Activated naive CD4-positive, alpha-beta T cell treated with anti-CD3 and anti-CD28 coated beads, Interleukin-2, amount 50 U/mL, for 16 hours (primary cell): Measurements from ENCODE around the gene PRDM16.

ENCODE experiments used
- DNase-seq: peaks from one replicate; pipeline ENCODE4 v3.0.0-alpha.2; 2020

Gene PRDM16

GRCh38 chr1:3314491-3315381, 245.7 kb downstream of the PRDM16 start:
- DNase-seq: no peak

- no peak for DNase-seq
Observed at GRCh38 chr1:3315399-3316339, 246.7 kb downstream of the PRDM16 start.

GRCh38 chr1:3316340-3316943, 247.4 kb downstream of the PRDM16 start:
- no peak for DNase-seq

- no peak for DNase-seq
Observed at GRCh38 chr1:3317456-3317855, 248.5 kb downstream of the PRDM16 start.

GRCh38 chr1:3318329-3318728, 249.3 kb downstream of the PRDM16 start:
- DNase-seq: no peak

GRCh38 chr1:3319874-3320245, 250.9 kb downstream of the PRDM16 start:
- no peak for DNase-seq

- no peak for DNase-seq
Observed at GRCh38 chr1:3320246-3321152, 251.5 kb downstream of the PRDM16 start.

- DNase-seq: no peak
Observed at GRCh38 chr1:3321559-3322449, 252.8 kb downstream of the PRDM16 start.

- DNase-seq: no peak
Observed at GRCh38 chr1:3322450-3323020, 253.5 kb downstream of the PRDM16 start.

- DNase-seq: no peak
Observed at GRCh38 chr1:3323021-3323795, 254.2 kb downstream of the PRDM16 start.

- DNase-seq: no peak
Observed at GRCh38 chr1:3323796-3324703, 255.0 kb downstream of the PRDM16 start.

GRCh38 chr1:3324704-3325535, 255.9 kb downstream of the PRDM16 start:
- DNase-seq: no peak

- DNase-seq: no peak
Observed at GRCh38 chr1:3326516-3327388, 257.7 kb downstream of the PRDM16 start.

- no peak for DNase-seq
Observed at GRCh38 chr1:3327389-3327702, 258.3 kb downstream of the PRDM16 start.

- no peak for DNase-seq
Observed at GRCh38 chr1:3327936-3328590, 259.1 kb downstream of the PRDM16 start.

- no peak for DNase-seq
Observed at GRCh38 chr1:3329640-3330281, 260.8 kb downstream of the PRDM16 start.
